GM12873 (cell line): ENCODE results near the gene ARF6.

Experiments
- CTCF ChIP-seq: IDR thresholded peaks from 2 replicates; pipeline ENCODE4 v1.5.1; 2012; ENCODE audit warnings: low read depth, mild to moderate bottlenecking, moderate library complexity, low read length, control low read depth; ENCODE audit not compliant: insufficient read depth; ENCODE audit errors: missing control alignments

ARF6 gene

GRCh38 chr14:49919825-49920659 lies 27.2 kb downstream of the ARF6 start:
- TF ChIP-seq CTCF: no peak

- no peak for TF ChIP-seq CTCF
These were observed 28.1 kb downstream of the ARF6 start for GRCh38 chr14:49920935-49921334.

GRCh38 chr14:49921401-49921800 lies 28.5 kb downstream of the ARF6 start:
- no peak for TF ChIP-seq CTCF

- no peak for TF ChIP-seq CTCF
These were observed 30.6 kb downstream of the ARF6 start for GRCh38 chr14:49923442-49923841.

- no peak for TF ChIP-seq CTCF
These were observed 31.0 kb downstream of the ARF6 start for GRCh38 chr14:49923881-49924280.

GRCh38 chr14:49924852-49925251 lies 32.0 kb downstream of the ARF6 start:
- TF ChIP-seq CTCF: no peak

GRCh38 chr14:49926803-49927202 lies 33.9 kb downstream of the ARF6 start:
- no peak for TF ChIP-seq CTCF
